Hepatocyte (in vitro differentiated cells): ENCODE data around the gene GALNT11. TPM values are rescaled to one million over a fixed set of nuclear protein-coding genes. Genes with fewer than 3 reads are reported as not detected.

Source experiments
- DNase-seq: peaks from one replicate; pipeline ENCODE4 v3.0.0-alpha.2; 2016; ENCODE audit warnings: low spot score
- H2AFZ ChIP-seq: fragments of 200-600 bp; sonication (generic); 2 replicates; pipeline ENCODE4 v1.6.0; 2016; ENCODE audit warnings: antibody characterized with exemption, mild to moderate bottlenecking
- H3K27ac ChIP-seq: fragments of 200-600 bp; sonication (generic); 2 replicates; pipeline ENCODE4 v1.5.1; 2016; ENCODE audit warnings: mild to moderate bottlenecking
- H3K27me3 ChIP-seq: fragments of 200-600 bp; sonication (generic); 2 replicates; pipeline ENCODE4 v1.6.1; 2016
- H3K36me3 ChIP-seq: fragments of 200-600 bp; sonication (generic); replicated peaks from 2 replicates; pipeline ENCODE4 v1.5.1; 2016; ENCODE audit warnings: low read depth; ENCODE audit not compliant: insufficient read depth
- H3K4me1 ChIP-seq: fragments of 200-600 bp; sonication (generic); 2 replicates; pipeline ENCODE4 v1.5.1; 2016; ENCODE audit warnings: mild to moderate bottlenecking, moderate library complexity; ENCODE audit not compliant: insufficient read depth
- H3K4me2 ChIP-seq: fragments of 200-600 bp; sonication (generic); 2 replicates; pipeline ENCODE4 v1.6.0; 2016
- H3K4me3 ChIP-seq: fragments of 200-600 bp; sonication (generic); 2 replicates; pipeline ENCODE4 v1.5.1; 2016; ENCODE audit warnings: mild to moderate bottlenecking
- H3K79me2 ChIP-seq: fragments of 200-600 bp; sonication (generic); 2 replicates; pipeline ENCODE4 v1.6.0; 2017; ENCODE audit warnings: mild to moderate bottlenecking
- H3K9me2 ChIP-seq: fragments of 200-600 bp; sonication (generic); replicated peaks from 2 replicates; pipeline ENCODE4 v1.6.0; 2017; ENCODE audit warnings: mild to moderate bottlenecking; ENCODE audit not compliant: insufficient read depth
- H3K9me3 ChIP-seq: fragments of 200-600 bp; sonication (generic); 2 replicates; pipeline ENCODE4 v1.5.1; 2016; ENCODE audit warnings: low read depth, mild to moderate bottlenecking
- H4K20me1 ChIP-seq: fragments of 200-600 bp; sonication (generic); 2 replicates; pipeline ENCODE4 v1.6.0; 2016; ENCODE audit warnings: mild to moderate bottlenecking; ENCODE audit not compliant: insufficient read depth, poor library complexity, severe bottlenecking
- CTCF ChIP-seq: fragments of 200-600 bp; sonication (generic); IDR thresholded peaks from 2 replicates; pipeline ENCODE4 v1.5.1; 2016; ENCODE audit warnings: antibody characterized with exemption, mild to moderate bottlenecking; ENCODE audit not compliant: poor library complexity
- EZH2 ChIP-seq: fragments of 200-600 bp; sonication (generic); IDR thresholded peaks from 2 replicates; pipeline ENCODE4 v1.6.1; 2016; ENCODE audit warnings: antibody characterized with exemption, mild to moderate bottlenecking, borderline replicate concordance
- EZH2phosphoT487 ChIP-seq: fragments of 200-600 bp; sonication (generic); IDR thresholded peaks from one replicate; pipeline ENCODE4 v1.6.1; 2018; ENCODE audit warnings: antibody characterized with exemption, mild to moderate bottlenecking, low read depth, moderate library complexity; ENCODE audit not compliant: unreplicated experiment, severe bottlenecking
- WGBS: methylation state at CpG from one replicate; pipeline ENCODE4 v1.1.6; 2016; ENCODE audit warnings: low lambda C conversion rate; ENCODE audit errors: missing lambda C conversion rate; 5-methylcytosine and 5-hydroxymethylcytosine counted together
- polyA plus RNA-seq: library from polyadenylated mRNA; unstranded; fragments of >200 nt; fragmentation: Nextera tagmentation; extraction: Ambion mirVana; gene quantifications from 2 replicates; pipeline ENCODE4 v1.2.1, GENCODE V29; 2016
- total RNA-seq: library from RNA; depleted of rRNA; stranded (reverse); fragments of >200 nt; gene quantifications from 2 replicates; pipeline ENCODE4 v1.2.3, GENCODE V29; 2014

GALNT11 gene
- total and polyA plus RNA-seq, 2 experiments from 2014 or later: 43.7 to 64.1 TPM

- WGBS: 91% methylated on average over 7 of the region's 7 CpGs
- Histone ChIP-seq H3K27me3 (no peaks in the 10 kb centered on the region), H3K79me2 (no peaks in the 10 kb centered on the region), H3K4me3 (no peak overlapping the region), H3K9me2 (no peaks in the 10 kb centered on the region), H3K4me2 (no peak overlapping the region), H3K9me3 (no peaks in the 10 kb centered on the region), H4K20me1 (no peaks in the 10 kb centered on the region), H2AFZ (no peak overlapping the region), H3K4me1 (no peaks in the 10 kb centered on the region), H3K27ac (no peak overlapping the region), H3K36me3 (no peaks in the 10 kb centered on the region)
- TF ChIP-seq CTCF (no peak), EZH2 (no peak), EZH2phosphoT487 (no peak)
- no peak for DNase-seq
These were observed 101.3 kb downstream of the GALNT11 start for GRCh38 chr7:152126741-152127140.

- H2AFZ ChIP-seq: no peak overlapping the region
- H3K9me3 ChIP-seq: no peaks in the 10 kb centered on the region
- no peak overlapping the region for H3K27ac ChIP-seq
- no peaks in the 10 kb centered on the region for H4K20me1 ChIP-seq
- TF ChIP-seq CTCF (no peak), EZH2 (no peak), EZH2phosphoT487 (no peak)
- H3K79me2 ChIP-seq: no peaks in the 10 kb centered on the region
- H3K9me2 ChIP-seq: no peaks in the 10 kb centered on the region
- no peak overlapping the region for H3K4me2 ChIP-seq
- DNase-seq: no peak
- H3K4me3 ChIP-seq: no peak overlapping the region
- WGBS: 96% methylated on average over 19 of the region's 19 CpGs
- no peaks in the 10 kb centered on the region for H3K27me3 ChIP-seq
- no peaks in the 10 kb centered on the region for H3K36me3 ChIP-seq
- no peaks in the 10 kb centered on the region for H3K4me1 ChIP-seq
These were observed 101.8 kb downstream of the GALNT11 start for GRCh38 chr7:152127229-152127628.

GRCh38 chr7:152128252-152128651, 102.8 kb downstream of the GALNT11 start:
- no peaks in the 10 kb centered on the region for H3K4me1 ChIP-seq
- no peaks in the 10 kb centered on the region for H3K36me3 ChIP-seq
- no peak overlapping the region for H3K27ac ChIP-seq
- no peaks in the 10 kb centered on the region for H4K20me1 ChIP-seq
- no peak overlapping the region for H3K4me2 ChIP-seq
- H2AFZ ChIP-seq: no peak overlapping the region
- DNase-seq: no peak
- no peak overlapping the region for H3K4me3 ChIP-seq
- H3K79me2 ChIP-seq: no peaks in the 10 kb centered on the region
- H3K9me3 ChIP-seq: no peaks in the 10 kb centered on the region
- H3K27me3 ChIP-seq: no peaks in the 10 kb centered on the region
- WGBS: 97% methylated on average over 20 of the region's 20 CpGs
- no peaks in the 10 kb centered on the region for H3K9me2 ChIP-seq
- TF ChIP-seq EZH2phosphoT487 (no peak), EZH2 (no peak), CTCF (no peak)
